H9 (cell line): ENCODE results near the gene GSG1L. TPM values are rescaled to one million over a fixed set of nuclear protein-coding genes. Genes with fewer than 3 reads are reported as not detected.

Experiments used
- DNase-seq: peaks from one replicate; pipeline ENCODE4 v3.0.0-alpha.2; 2017
- H2AFZ ChIP-seq: one replicate; pipeline ENCODE4 v1.6.1; 2013; ENCODE audit warnings: mild to moderate bottlenecking, low read length, control low read depth, moderate library complexity
- H2AK5ac ChIP-seq: 2 replicates; pipeline ENCODE4 v1.6.1; 2013; ENCODE audit warnings: low read length, control low read depth, mixed read lengths; ENCODE audit not compliant: insufficient read length
- H2BK120ac ChIP-seq: one replicate; pipeline ENCODE4 v1.6.1; 2013; ENCODE audit warnings: low read depth, mild to moderate bottlenecking, low read length, control low read depth, inconsistent platforms; ENCODE audit not compliant: poor library complexity, severe bottlenecking
- H2BK12ac ChIP-seq: 2 replicates; pipeline ENCODE4 v1.6.1; 2013; ENCODE audit warnings: low read length, control low read depth, mixed read lengths, low read depth; ENCODE audit not compliant: insufficient read length
- H2BK15ac ChIP-seq: 2 replicates; pipeline ENCODE4 v1.6.1; 2013; ENCODE audit warnings: low read depth, low read length, control low read depth
- H2BK20ac ChIP-seq: one replicate; pipeline ENCODE4 v1.6.1; 2013; ENCODE audit warnings: low read depth, mild to moderate bottlenecking, low read length, control low read depth, inconsistent platforms; ENCODE audit not compliant: poor library complexity, severe bottlenecking
- H2BK5ac ChIP-seq: 2 replicates; pipeline ENCODE4 v1.6.1; 2013; ENCODE audit warnings: low read length, control low read depth, mixed read lengths; ENCODE audit not compliant: insufficient read length
- H3K14ac ChIP-seq: 2 replicates; pipeline ENCODE4 v1.6.1; 2013; ENCODE audit warnings: low read length, control low read depth; ENCODE audit not compliant: insufficient read depth
- H3K18ac ChIP-seq: 2 replicates; pipeline ENCODE4 v1.6.1; 2013; ENCODE audit warnings: low read depth, mild to moderate bottlenecking, mixed read lengths, low read length, control low read depth; ENCODE audit not compliant: insufficient read length
- H3K23ac ChIP-seq: 2 replicates; pipeline ENCODE4 v1.6.1; 2013; ENCODE audit warnings: low read length, control low read depth, mixed read lengths, low read depth; ENCODE audit not compliant: insufficient read length
- H3K23me2 ChIP-seq: 2 replicates; pipeline ENCODE4 v1.6.1; 2013; ENCODE audit warnings: low read depth, mild to moderate bottlenecking, mixed read lengths, low read length, control low read depth; ENCODE audit not compliant: insufficient read length, poor library complexity, severe bottlenecking
- H3K27ac ChIP-seq: 2 replicates; pipeline ENCODE4 v1.5.1; 2013; ENCODE audit warnings: low read length, control low read depth, mixed read lengths, low read depth; ENCODE audit not compliant: insufficient read length
- H3K27me3 ChIP-seq: 2 replicates; pipeline ENCODE4 v1.6.1; 2013; ENCODE audit warnings: low read length, control low read depth, inconsistent platforms; ENCODE audit not compliant: insufficient read depth
- H3K4ac ChIP-seq: 2 replicates; pipeline ENCODE4 v1.6.1; 2013; ENCODE audit warnings: low read depth, mild to moderate bottlenecking, control low read depth, inconsistent platforms, low read length, moderate library complexity
- H3K4me1 ChIP-seq: 2 replicates; pipeline ENCODE4 v1.6.1; 2013; ENCODE audit warnings: low read length, control low read depth, inconsistent platforms; ENCODE audit not compliant: insufficient read depth
- H3K4me2 ChIP-seq: 2 replicates; pipeline ENCODE4 v1.6.1; 2013; ENCODE audit warnings: low read length, control low read depth, mixed read lengths; ENCODE audit not compliant: insufficient read length, insufficient read depth
- H3K56ac ChIP-seq: 2 replicates; pipeline ENCODE4 v1.6.1; 2013; ENCODE audit warnings: low read depth, mild to moderate bottlenecking, mixed read lengths, low read length, control low read depth; ENCODE audit not compliant: insufficient read length
- H3K79me1 ChIP-seq: 2 replicates; pipeline ENCODE4 v1.6.1; 2013; ENCODE audit warnings: low read depth, mild to moderate bottlenecking, moderate library complexity, low read length, control low read depth, inconsistent platforms; ENCODE audit not compliant: insufficient read depth, poor library complexity, severe bottlenecking
- H3K79me2 ChIP-seq: 2 replicates; pipeline ENCODE4 v1.6.1; 2013; ENCODE audit warnings: low read length, control low read depth, inconsistent platforms; ENCODE audit not compliant: insufficient read depth
- H3K9ac ChIP-seq: 2 replicates; pipeline ENCODE4 v1.6.1; 2013; ENCODE audit warnings: low read length, control low read depth, mixed read lengths; ENCODE audit not compliant: insufficient read length; ENCODE audit errors: extremely low read depth
- H3K9me3 ChIP-seq: one replicate; pipeline ENCODE4 v1.6.1; 2013; ENCODE audit warnings: low read depth, low read length, inconsistent platforms; ENCODE audit not compliant: control insufficient read depth
- H3T11ph ChIP-seq: one replicate; pipeline ENCODE4 v1.6.1; 2013; ENCODE audit warnings: mild to moderate bottlenecking, low read length, control low read depth, inconsistent platforms
- H4K20me1 ChIP-seq: one replicate; pipeline ENCODE4 v1.6.1; 2013; ENCODE audit not compliant: control insufficient read depth, insufficient read length, insufficient read depth
- H4K5ac ChIP-seq: 2 replicates; pipeline ENCODE4 v1.6.1; 2013; ENCODE audit warnings: low read depth, mild to moderate bottlenecking, mixed read lengths, low read length, control low read depth; ENCODE audit not compliant: insufficient read length
- H4K8ac ChIP-seq: replicated peaks from 2 replicates; pipeline ENCODE4 v1.6.1; 2013; ENCODE audit warnings: low read length, control low read depth, mixed read lengths, low read depth; ENCODE audit not compliant: insufficient read length
- H4K91ac ChIP-seq: 2 replicates; pipeline ENCODE4 v1.6.1; 2013; ENCODE audit warnings: low read depth, mild to moderate bottlenecking, moderate library complexity, mixed read lengths, low read length, control low read depth; ENCODE audit not compliant: insufficient read length
- H3K27ac Mint-ChIP-seq, 3 experiments: 2 replicates in 2 of 3; 3 replicates in 1 of 3; pipeline ENCODE4 v1.8.0; 2020 to 2021; ENCODE audit warnings: mixed read lengths in 3 of 3, mild to moderate bottlenecking in 1 of 3, moderate library complexity in 1 of 3
- H3K27me3 Mint-ChIP-seq: 2 replicates; pipeline ENCODE4 v1.8.0; 2021; ENCODE audit warnings: low read depth, mild to moderate bottlenecking, moderate library complexity, mixed read lengths
- H3K36me3 Mint-ChIP-seq, 3 experiments: 2 replicates in 2 of 3; 3 replicates in 1 of 3; pipeline ENCODE4 v1.8.0; 2020 to 2021; ENCODE audit warnings: low read depth in 3 of 3, mixed read lengths in 3 of 3; ENCODE audit not compliant: insufficient read depth in 1 of 3
- H3K4me1 Mint-ChIP-seq, 2 experiments: 2 replicates each; pipeline ENCODE4 v1.8.0; 2020; ENCODE audit warnings: mixed read lengths in 2 of 2
- H3K4me3 Mint-ChIP-seq, 2 experiments: 2 replicates in 1 of 2; 3 replicates in 1 of 2; pipeline ENCODE4 v1.8.0; 2020 to 2021; ENCODE audit warnings: mild to moderate bottlenecking in 2 of 2, mixed read lengths in 2 of 2, moderate library complexity in 1 of 2
- H3K9me3 Mint-ChIP-seq, 2 experiments: 2 replicates in 1 of 2; 3 replicates in 1 of 2; pipeline ENCODE4 v1.8.0; 2020; ENCODE audit warnings: mild to moderate bottlenecking in 2 of 2, mixed read lengths in 2 of 2, moderate library complexity in 1 of 2
- WGBS: extraction: QIAGEN DNeasy Blood & Tissue Kit; methylation state at CpG from one replicate; pipeline ENCODE4 v1.1.7; 2013; ENCODE audit warnings: missing lambda C conversion rate, low lambda C conversion rate, mixed read lengths; ENCODE audit not compliant: insufficient read length; ENCODE audit errors: extremely low coverage; 5-methylcytosine and 5-hydroxymethylcytosine counted together
- total RNA-seq: library from RNA; stranded (reverse); gene quantifications from 2 replicates; pipeline ENCODE4 v1.2.1, GENCODE V29; 2021
- TF ChIP-seq, protein P1 (sequence below): fragments of 200-600 bp; sonication (generic); conservative IDR thresholded peaks from 3 replicates; pipeline ENCODE4 v1.8.0; 2021; ENCODE audit warnings: antibody characterized with exemption, mild to moderate bottlenecking

GSG1L gene
- total RNA-seq, 1 experiment from 2014 or later = 0.35 TPM

DNA sequence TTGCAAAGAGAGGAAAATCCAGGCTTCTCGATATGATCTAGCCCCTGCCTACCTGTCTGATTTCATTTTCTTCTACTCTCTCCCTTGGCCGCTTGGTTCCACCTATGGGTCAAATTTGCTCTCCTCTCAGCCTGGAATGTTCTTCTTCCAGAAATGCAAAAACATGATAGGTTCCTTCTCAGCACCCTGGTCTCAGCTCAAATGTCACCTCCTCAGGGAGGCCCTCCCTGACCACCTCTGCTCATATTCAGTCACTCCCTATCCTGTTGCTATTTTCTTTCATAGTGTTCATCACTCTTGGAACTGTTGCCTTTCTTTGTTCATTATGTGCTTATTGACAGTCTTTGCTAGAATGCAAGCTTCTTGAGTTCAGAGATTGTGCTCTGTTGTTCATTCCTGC is 305.0 kb downstream of the GSG1L start:
- Histone ChIP-seq H3K4me2 (no peak overlapping the region), H2BK12ac (no peak overlapping the region)

More for the DNA sequence above, 305.0 kb downstream of the GSG1L start:
- Histone ChIP-seq H3K9me3 (no peaks in the 10 kb centered on the region), H4K20me1 (no peaks in the 10 kb centered on the region), H3K9ac (no peak overlapping the region), H3K4ac (no peak overlapping the region), H3K18ac (no peak overlapping the region), H3K14ac (no peak overlapping the region), H2BK15ac (no peak overlapping the region), H3K27ac (no peak overlapping the region), H3K79me1 (no peaks in the 10 kb centered on the region), H2BK5ac (no peak overlapping the region), H3K27me3 (no peaks in the 10 kb centered on the region), H4K8ac (no peak overlapping the region), H3K56ac (no peak overlapping the region), H3K79me2 (no peaks in the 10 kb centered on the region), H4K5ac (no peak overlapping the region), H2AFZ (no peak overlapping the region), H2BK120ac (no peak overlapping the region), H3K23me2 (no peaks in the 10 kb centered on the region), H2BK20ac (no peak overlapping the region), H3K4me1 (no peaks in the 10 kb centered on the region), H2AK5ac (no peak overlapping the region), H3K23ac (no peak overlapping the region), H4K91ac (no peak overlapping the region), H3T11ph (no peak overlapping the region)
- DNase-seq = no peak
- Mint-ChIP-seq H3K36me3 (peaks cover 0 to 2% (median 1%) of the 10 kb centered on the region in 3 experiments; a peak in 6 of 7 replicates), H3K4me3 (no peak overlapping the region), H3K27me3 (no peaks in the 10 kb centered on the region), H3K4me1 (peaks cover 19% of the 10 kb centered on the region in 2 experiments), H3K9me3 (no peaks in the 10 kb centered on the region), H3K27ac (no peak overlapping the region; a peak in 1 of 7 replicates)
- TF ChIP-seq, protein P1, sequence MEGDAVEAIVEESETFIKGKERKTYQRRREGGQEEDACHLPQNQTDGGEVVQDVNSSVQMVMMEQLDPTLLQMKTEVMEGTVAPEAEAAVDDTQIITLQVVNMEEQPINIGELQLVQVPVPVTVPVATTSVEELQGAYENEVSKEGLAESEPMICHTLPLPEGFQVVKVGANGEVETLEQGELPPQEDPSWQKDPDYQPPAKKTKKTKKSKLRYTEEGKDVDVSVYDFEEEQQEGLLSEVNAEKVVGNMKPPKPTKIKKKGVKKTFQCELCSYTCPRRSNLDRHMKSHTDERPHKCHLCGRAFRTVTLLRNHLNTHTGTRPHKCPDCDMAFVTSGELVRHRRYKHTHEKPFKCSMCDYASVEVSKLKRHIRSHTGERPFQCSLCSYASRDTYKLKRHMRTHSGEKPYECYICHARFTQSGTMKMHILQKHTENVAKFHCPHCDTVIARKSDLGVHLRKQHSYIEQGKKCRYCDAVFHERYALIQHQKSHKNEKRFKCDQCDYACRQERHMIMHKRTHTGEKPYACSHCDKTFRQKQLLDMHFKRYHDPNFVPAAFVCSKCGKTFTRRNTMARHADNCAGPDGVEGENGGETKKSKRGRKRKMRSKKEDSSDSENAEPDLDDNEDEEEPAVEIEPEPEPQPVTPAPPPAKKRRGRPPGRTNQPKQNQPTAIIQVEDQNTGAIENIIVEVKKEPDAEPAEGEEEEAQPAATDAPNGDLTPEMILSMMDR = no peak
- no CpG with 5 or more reads among the region's 2 CpGs for WGBS
